ENCODE data around the gene NLRP10.

Gene NLRP10

GRCh38 chr11:7982582-7983119 is 17.4 kb upstream of the NLRP10 start:
- TF ChIP-seq ATF2 (tag by site-specific recombination; IDR thresholded peaks at IDR 0.05; ENCODE audit: low read depth) (no peak), MYNN (tag by site-specific recombination; IDR thresholded peaks at IDR 0.05; ENCODE audit: borderline replicate concordance) (no peak), GFI1B (tag by site-specific recombination; IDR thresholded peaks at IDR 0.05) (no peak), ZNF146 (tag by site-specific recombination; IDR thresholded peaks at IDR 0.05) (no peak), ZNF544 (tag by site-specific recombination; IDR thresholded peaks at IDR 0.05) (no peak), ZNF19 (tag by site-specific recombination; IDR thresholded peaks at IDR 0.05; ENCODE audit: low read depth) (no peak), ZNF433 (tag by site-specific recombination; IDR thresholded peaks at IDR 0.05; ENCODE audit: low read depth) (no peak), ZNF157 (tag by site-specific recombination; IDR thresholded peaks at IDR 0.05) (no peak), ZNF488 (tag by site-specific recombination; IDR thresholded peaks at IDR 0.05) (no peak), SP3 (tag by site-specific recombination; IDR thresholded peaks at IDR 0.05) (no peak), ZNF837 (tag by site-specific recombination; IDR thresholded peaks at IDR 0.05) (no peak), SCRT1 (tag by site-specific recombination; IDR thresholded peaks at IDR 0.05; ENCODE audit: borderline replicate concordance) (no peak), ZNF248 (tag by site-specific recombination; IDR thresholded peaks at IDR 0.05) (no peak), ZNF266 (tag by site-specific recombination; IDR thresholded peaks at IDR 0.05; ENCODE audit: low read depth) (no peak)
- TF ChIP-seq, protein P1, sequence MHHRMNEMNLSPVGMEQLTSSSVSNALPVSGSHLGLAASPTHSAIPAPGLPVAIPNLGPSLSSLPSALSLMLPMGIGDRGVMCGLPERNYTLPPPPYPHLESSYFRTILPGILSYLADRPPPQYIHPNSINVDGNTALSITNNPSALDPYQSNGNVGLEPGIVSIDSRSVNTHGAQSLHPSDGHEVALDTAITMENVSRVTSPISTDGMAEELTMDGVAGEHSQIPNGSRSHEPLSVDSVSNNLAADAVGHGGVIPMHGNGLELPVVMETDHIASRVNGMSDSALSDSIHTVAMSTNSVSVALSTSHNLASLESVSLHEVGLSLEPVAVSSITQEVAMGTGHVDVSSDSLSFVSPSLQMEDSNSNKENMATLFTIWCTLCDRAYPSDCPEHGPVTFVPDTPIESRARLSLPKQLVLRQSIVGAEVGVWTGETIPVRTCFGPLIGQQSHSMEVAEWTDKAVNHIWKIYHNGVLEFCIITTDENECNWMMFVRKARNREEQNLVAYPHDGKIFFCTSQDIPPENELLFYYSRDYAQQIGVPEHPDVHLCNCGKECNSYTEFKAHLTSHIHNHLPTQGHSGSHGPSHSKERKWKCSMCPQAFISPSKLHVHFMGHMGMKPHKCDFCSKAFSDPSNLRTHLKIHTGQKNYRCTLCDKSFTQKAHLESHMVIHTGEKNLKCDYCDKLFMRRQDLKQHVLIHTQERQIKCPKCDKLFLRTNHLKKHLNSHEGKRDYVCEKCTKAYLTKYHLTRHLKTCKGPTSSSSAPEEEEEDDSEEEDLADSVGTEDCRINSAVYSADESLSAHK (tag by site-specific recombination; IDR thresholded peaks at IDR 0.05) = no peak
- CTCF ChIA-PET = interaction anchor here (0.6 to 5.7 kb wide), 2 partner anchors 90 to 1507 kb away, joined by 4 to 85 read pairs; no protein-coding TSS in a partner anchor
- Histone ChIP-seq H3K9me3 (ENCODE audit: control insufficient read depth, insufficient read depth, low read depth, low read length) (no peaks in the 10 kb centered on the region), H3K27ac (ENCODE audit: extremely low read depth, low read depth, low read length) (no peak overlapping the region), H3K36me3 (ENCODE audit: control insufficient read depth in 2 of 2, insufficient read depth in 1 of 2, low read length in 2 of 2) (no peaks in the 10 kb centered on the region), H3K4me1 (ENCODE audit: control insufficient read depth, insufficient read depth, low read length) (no peaks in the 10 kb centered on the region), H3K4me3 (ENCODE audit: low read depth, low read length) (no peak overlapping the region)
- POLR2A ChIA-PET = no interaction called here

GRCh38 chr11:7981619-7982157 is 16.4 kb upstream of the NLRP10 start:
- Histone ChIP-seq H3K4me1 (ENCODE audit: control insufficient read depth, insufficient read depth, low read length) (no peaks in the 10 kb centered on the region), H3K9me3 (ENCODE audit: control insufficient read depth, insufficient read depth, low read depth, low read length) (no peaks in the 10 kb centered on the region), H3K36me3 (ENCODE audit: control insufficient read depth in 2 of 2, insufficient read depth in 1 of 2, low read length in 2 of 2) (no peaks in the 10 kb centered on the region), H3K27ac (ENCODE audit: extremely low read depth, low read depth, low read length) (no peak overlapping the region), H3K4me3 (ENCODE audit: low read depth, low read length) (no peak overlapping the region)
- POLR2A ChIA-PET = no interaction called here
- TF ChIP-seq ZNF658 (tag by site-specific recombination; IDR thresholded peaks at IDR 0.05) = no peak
- no peak for TF ChIP-seq SETDB1 (IDR thresholded peaks at IDR 0.05; ENCODE audit: insufficient read length, low read length)
- no peak for TF ChIP-seq ZNF133 (tag by site-specific recombination; IDR thresholded peaks at IDR 0.05)
- TF ChIP-seq ZSCAN4 (tag by site-specific recombination; IDR thresholded peaks at IDR 0.05) = no peak
- no peak for TF ChIP-seq SP2 (tag by site-specific recombination; IDR thresholded peaks at IDR 0.05)
- no peak for TF ChIP-seq ZBTB17 (tag by site-specific recombination; IDR thresholded peaks at IDR 0.05)
- TF ChIP-seq, protein P2, sequence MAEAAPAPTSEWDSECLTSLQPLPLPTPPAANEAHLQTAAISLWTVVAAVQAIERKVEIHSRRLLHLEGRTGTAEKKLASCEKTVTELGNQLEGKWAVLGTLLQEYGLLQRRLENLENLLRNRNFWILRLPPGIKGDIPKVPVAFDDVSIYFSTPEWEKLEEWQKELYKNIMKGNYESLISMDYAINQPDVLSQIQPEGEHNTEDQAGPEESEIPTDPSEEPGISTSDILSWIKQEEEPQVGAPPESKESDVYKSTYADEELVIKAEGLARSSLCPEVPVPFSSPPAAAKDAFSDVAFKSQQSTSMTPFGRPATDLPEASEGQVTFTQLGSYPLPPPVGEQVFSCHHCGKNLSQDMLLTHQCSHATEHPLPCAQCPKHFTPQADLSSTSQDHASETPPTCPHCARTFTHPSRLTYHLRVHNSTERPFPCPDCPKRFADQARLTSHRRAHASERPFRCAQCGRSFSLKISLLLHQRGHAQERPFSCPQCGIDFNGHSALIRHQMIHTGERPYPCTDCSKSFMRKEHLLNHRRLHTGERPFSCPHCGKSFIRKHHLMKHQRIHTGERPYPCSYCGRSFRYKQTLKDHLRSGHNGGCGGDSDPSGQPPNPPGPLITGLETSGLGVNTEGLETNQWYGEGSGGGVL (tag by site-specific recombination; IDR thresholded peaks at IDR 0.05) = no peak
- no peak for TF ChIP-seq ZNF555 (tag by site-specific recombination; conservative IDR thresholded peaks at IDR 0.05)
- no peak for TF ChIP-seq GLIS2 (tag by site-specific recombination; IDR thresholded peaks at IDR 0.05)
- TF ChIP-seq ZSCAN30 (tag by site-specific recombination; IDR thresholded peaks at IDR 0.05) = no peak
- TF ChIP-seq ZNF114 (tag by site-specific recombination; IDR thresholded peaks at IDR 0.05) = no peak
- no peak for TF ChIP-seq ZNF473 (tag by site-specific recombination; IDR thresholded peaks at IDR 0.05)
- TF ChIP-seq, protein P3, sequence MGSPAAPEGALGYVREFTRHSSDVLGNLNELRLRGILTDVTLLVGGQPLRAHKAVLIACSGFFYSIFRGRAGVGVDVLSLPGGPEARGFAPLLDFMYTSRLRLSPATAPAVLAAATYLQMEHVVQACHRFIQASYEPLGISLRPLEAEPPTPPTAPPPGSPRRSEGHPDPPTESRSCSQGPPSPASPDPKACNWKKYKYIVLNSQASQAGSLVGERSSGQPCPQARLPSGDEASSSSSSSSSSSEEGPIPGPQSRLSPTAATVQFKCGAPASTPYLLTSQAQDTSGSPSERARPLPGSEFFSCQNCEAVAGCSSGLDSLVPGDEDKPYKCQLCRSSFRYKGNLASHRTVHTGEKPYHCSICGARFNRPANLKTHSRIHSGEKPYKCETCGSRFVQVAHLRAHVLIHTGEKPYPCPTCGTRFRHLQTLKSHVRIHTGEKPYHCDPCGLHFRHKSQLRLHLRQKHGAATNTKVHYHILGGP (tag by site-specific recombination; IDR thresholded peaks at IDR 0.05) = no peak
- CTCF ChIA-PET = no interaction called here

Measured in HEK293 (cell line).